ENCODE measurements around the gene DLX2. TPM values are rescaled to one million over a fixed set of nuclear protein-coding genes. Genes with fewer than 3 reads are reported as not detected.

The DLX2 gene
- total and polyA plus RNA-seq, 2 of the 13 experiments (the other 11 are each of a cell fraction or from before 2014, with no cell fraction given) = 0.07 to 0.15 TPM

DNA sequence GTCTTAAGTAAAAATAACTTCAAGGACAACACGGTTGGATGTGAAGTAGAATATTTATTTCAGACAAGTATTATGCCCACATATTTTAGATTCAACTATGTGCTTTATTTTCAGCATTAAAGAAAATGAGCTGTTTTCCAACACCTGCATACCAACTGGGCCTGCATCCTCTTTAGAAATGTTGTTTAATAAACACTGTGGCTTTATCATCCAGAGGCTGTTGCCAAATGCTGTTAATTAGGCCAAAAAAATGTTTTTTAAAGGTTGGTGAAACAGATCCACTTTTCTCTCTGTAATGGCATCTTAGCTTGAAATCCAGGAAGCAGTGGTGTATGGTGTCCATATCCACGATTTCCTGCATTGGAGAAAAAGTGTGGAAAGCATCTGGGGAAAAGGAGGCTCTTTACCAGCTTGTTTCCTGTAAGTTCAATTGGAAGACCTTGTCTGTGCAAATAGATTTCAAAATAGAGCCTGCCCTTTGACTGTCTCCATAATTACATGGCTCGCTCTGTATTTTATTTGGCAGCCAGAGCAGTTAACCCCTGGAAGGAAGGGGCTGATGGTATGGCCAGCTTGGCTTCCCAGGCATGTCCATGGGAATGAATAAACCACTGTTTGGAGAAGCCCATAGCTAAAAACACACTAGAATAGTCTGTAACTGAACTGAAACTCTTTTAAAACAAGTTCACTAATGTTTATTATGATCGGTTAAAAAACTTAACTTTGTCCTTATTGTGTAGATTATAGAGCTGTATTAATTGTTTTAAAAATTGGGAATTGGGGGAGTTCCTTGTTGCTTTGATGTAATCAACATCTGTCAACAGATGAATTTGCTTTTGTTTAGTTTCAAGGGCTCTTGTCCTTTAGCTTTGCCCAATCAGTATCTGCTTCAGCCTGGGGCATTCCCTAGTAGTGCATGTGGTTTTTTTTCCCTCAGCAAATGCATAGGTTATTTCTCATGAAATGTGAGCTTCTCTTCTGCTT lies 50.4 kb downstream of the DLX2 start (continued):
- TF ChIP-seq TEAD3 (CRISPR knock-in tag; optimal IDR thresholded peaks at IDR 0.05; ENCODE audit: borderline replicate concordance) = peak; percentile 81
- TF ChIP-seq ZNF740 (CRISPR knock-in tag; IDR thresholded peaks at IDR 0.05) = peak; percentile 43; the same call in 1 of the 2 replicates
- no peak for TF ChIP-seq ZNF180 (CRISPR knock-in tag; IDR thresholded peaks at IDR 0.05; ENCODE audit: borderline replicate concordance, low read depth)
- TF ChIP-seq ZNF724P (CRISPR knock-in tag; IDR thresholded peaks at IDR 0.05; ENCODE audit: borderline replicate concordance) = 0 out of 2 replicates have a peak, but pooled peaks have one; percentile 34
- TF ChIP-seq RBFOX2 (IDR thresholded peaks at IDR 0.05; ENCODE audit: low read depth, low read length) = no peak
- TF ChIP-seq, protein P1, sequence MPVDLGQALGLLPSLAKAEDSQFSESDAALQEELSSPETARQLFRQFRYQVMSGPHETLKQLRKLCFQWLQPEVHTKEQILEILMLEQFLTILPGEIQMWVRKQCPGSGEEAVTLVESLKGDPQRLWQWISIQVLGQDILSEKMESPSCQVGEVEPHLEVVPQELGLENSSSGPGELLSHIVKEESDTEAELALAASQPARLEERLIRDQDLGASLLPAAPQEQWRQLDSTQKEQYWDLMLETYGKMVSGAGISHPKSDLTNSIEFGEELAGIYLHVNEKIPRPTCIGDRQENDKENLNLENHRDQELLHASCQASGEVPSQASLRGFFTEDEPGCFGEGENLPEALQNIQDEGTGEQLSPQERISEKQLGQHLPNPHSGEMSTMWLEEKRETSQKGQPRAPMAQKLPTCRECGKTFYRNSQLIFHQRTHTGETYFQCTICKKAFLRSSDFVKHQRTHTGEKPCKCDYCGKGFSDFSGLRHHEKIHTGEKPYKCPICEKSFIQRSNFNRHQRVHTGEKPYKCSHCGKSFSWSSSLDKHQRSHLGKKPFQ (CRISPR knock-in tag; IDR thresholded peaks at IDR 0.05; ENCODE audit: insufficient replicate concordance) = no peak
- TF ChIP-seq TBX3 (IDR thresholded peaks at IDR 0.05; ENCODE audit: borderline replicate concordance) = peak; percentile 51; the same call in 1 of the 2 replicates
- peak; percentile 84 for TF ChIP-seq ELF1 (CRISPR knock-in tag; IDR thresholded peaks at IDR 0.05)
- TF ChIP-seq KDM3A (CRISPR knock-in tag; IDR thresholded peaks at IDR 0.05; ENCODE audit: low read depth) = peak; percentile 64
- TF ChIP-seq GATAD2A (CRISPR knock-in tag; IDR thresholded peaks at IDR 0.05) = peak; percentile 99
- peak; percentile 87 for TF ChIP-seq HOXA3 (CRISPR knock-in tag; IDR thresholded peaks at IDR 0.05)
- no peak for TF ChIP-seq GRHL1 (CRISPR knock-in tag; conservative IDR thresholded peaks at IDR 0.05)
- TF ChIP-seq YEATS4 (CRISPR knock-in tag; IDR thresholded peaks at IDR 0.05; ENCODE audit: borderline replicate concordance) = peak; percentile 71
- peak; percentile 91 for TF ChIP-seq MED1 (CRISPR knock-in tag; IDR thresholded peaks at IDR 0.05)
- TF ChIP-seq CHCHD3 (CRISPR knock-in tag; IDR thresholded peaks at IDR 0.05) = no peak
- TF ChIP-seq, protein P2, sequence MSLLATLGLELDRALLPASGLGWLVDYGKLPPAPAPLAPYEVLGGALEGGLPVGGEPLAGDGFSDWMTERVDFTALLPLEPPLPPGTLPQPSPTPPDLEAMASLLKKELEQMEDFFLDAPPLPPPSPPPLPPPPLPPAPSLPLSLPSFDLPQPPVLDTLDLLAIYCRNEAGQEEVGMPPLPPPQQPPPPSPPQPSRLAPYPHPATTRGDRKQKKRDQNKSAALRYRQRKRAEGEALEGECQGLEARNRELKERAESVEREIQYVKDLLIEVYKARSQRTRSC (CRISPR knock-in tag; IDR thresholded peaks at IDR 0.05; ENCODE audit: low read depth) = no peak
- TF ChIP-seq, protein P3, sequence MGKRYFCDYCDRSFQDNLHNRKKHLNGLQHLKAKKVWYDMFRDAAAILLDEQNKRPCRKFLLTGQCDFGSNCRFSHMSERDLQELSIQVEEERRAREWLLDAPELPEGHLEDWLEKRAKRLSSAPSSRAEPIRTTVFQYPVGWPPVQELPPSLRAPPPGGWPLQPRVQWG (CRISPR knock-in tag; IDR thresholded peaks at IDR 0.05; ENCODE audit: borderline replicate concordance, low read depth) = no peak
- TF ChIP-seq SP1 (IDR thresholded peaks at IDR 0.05) = no peak
- TF ChIP-seq SP1 (CRISPR knock-in tag; IDR thresholded peaks at IDR 0.05) = no peak
- no peak for TF ChIP-seq ZNF468 (CRISPR knock-in tag; IDR thresholded peaks at IDR 0.05)
- TF ChIP-seq ISL2 (CRISPR knock-in tag; IDR thresholded peaks at IDR 0.05) = peak; percentile 97
- TF ChIP-seq SIX4 (CRISPR knock-in tag; IDR thresholded peaks at IDR 0.05) = peak; percentile 79
- TF ChIP-seq ZNF121 (CRISPR knock-in tag; IDR thresholded peaks at IDR 0.05) = no peak
- TF ChIP-seq PTBP1 (IDR thresholded peaks at IDR 0.05; ENCODE audit: low read depth, low read length, poor library complexity, severe bottlenecking) = no peak
- TF ChIP-seq ZNF790 (CRISPR knock-in tag; IDR thresholded peaks at IDR 0.05; ENCODE audit: borderline replicate concordance) = no peak; the same call in 1 of the 2 replicates
- no peak for TF ChIP-seq ZFP41 (CRISPR knock-in tag; IDR thresholded peaks at IDR 0.05; ENCODE audit: borderline replicate concordance)
- TF ChIP-seq ZNF343 (CRISPR knock-in tag; IDR thresholded peaks at IDR 0.05) = no peak
